ENCODE results near the gene ELMO3. TPM values are rescaled to one million over a fixed set of nuclear protein-coding genes. Genes with fewer than 3 reads are reported as not detected.

ELMO3 gene
- total and polyA plus RNA-seq, 2 of the 4 experiments (the other 2 are of a cell fraction): 0.36 to 1.6 TPM

DNA sequence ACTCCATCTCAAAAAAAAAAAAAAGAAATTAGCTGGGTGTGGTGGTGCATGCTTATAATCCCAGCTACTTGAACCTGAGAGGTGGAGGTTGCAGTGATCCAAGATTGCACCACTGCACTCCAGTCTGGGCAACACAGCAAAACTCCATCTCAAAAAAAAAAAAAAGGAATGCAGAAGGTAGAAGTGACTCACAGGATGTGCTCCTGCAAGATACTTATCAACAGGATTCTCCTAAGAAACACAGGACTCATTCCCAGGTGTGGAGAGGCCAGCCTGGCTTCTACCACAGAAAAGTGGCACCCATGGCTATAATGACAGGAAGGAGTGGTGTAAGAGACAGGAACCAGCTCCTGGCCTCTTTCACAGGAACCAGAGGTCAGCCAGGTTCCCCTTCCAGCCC, 13.8 kb downstream of the ELMO3 start:
- ATAC-seq (ENCODE audit: low read depth): no peak
- no peak overlapping the region for H3K14ac ChIP-seq (replicated peaks; ENCODE audit: low read depth, low read length)
- no peak overlapping the region for H3K23ac ChIP-seq (ENCODE audit: low read depth, low read length)

More for the DNA sequence above, 13.8 kb downstream of the ELMO3 start:
- Histone ChIP-seq H3K4me1 (ENCODE audit: control insufficient read depth, insufficient read depth, low read length) (peaks cover 5% of the 10 kb centered on the region), H3K27me3 (ENCODE audit: control insufficient read depth, insufficient read depth, low read length) (no peaks in the 10 kb centered on the region), H2AK5ac (ENCODE audit: low read depth, low read length) (no peak overlapping the region), H2BK120ac (ENCODE audit: low read depth, low read length) (no peak overlapping the region), H3K9me1 (ENCODE audit: insufficient read depth, low read length) (peaks cover 13% of the 10 kb centered on the region), H4K8ac (ENCODE audit: low read depth in 2 of 2, low read length in 2 of 2) (no peak overlapping the region), H3K4me3 (ENCODE audit: insufficient read depth, low read depth, low read length) (no peak overlapping the region), H2BK5ac (ENCODE audit: low read depth, low read length, poor library complexity, severe bottlenecking) (no peak overlapping the region), H3K4ac (ENCODE audit: low read depth, low read length) (no peak overlapping the region), H2AK9ac (replicated peaks; ENCODE audit: low read depth, low read length, poor library complexity) (no peak overlapping the region), H4K91ac (ENCODE audit: insufficient read depth, low read depth, low read length) (no peak overlapping the region), H3K27ac (ENCODE audit: insufficient read depth, low read length) (no peak overlapping the region), H2BK15ac (ENCODE audit: low read depth, low read length) (no peak overlapping the region), H3K79me1 (ENCODE audit: low read depth in 1 of 2, low read length in 2 of 2) (peaks cover 0 to 4% of the 10 kb centered on the region in 2 experiments; a peak in 1 of 4 replicates), H2BK20ac (ENCODE audit: low read depth, low read length) (no peak overlapping the region), H3K18ac (ENCODE audit: low read depth, low read length) (no peak overlapping the region), H3K9ac (ENCODE audit: low read depth, low read length) (no peak overlapping the region), H3K56ac (ENCODE audit: extremely low read depth, insufficient read depth, low read length) (no peak overlapping the region), H3K36me3 (ENCODE audit: control insufficient read depth, insufficient read depth, low read length) (peaks cover 4% of the 10 kb centered on the region; the same call in 1 of the 2 replicates), H4K20me1 (ENCODE audit: insufficient read depth, low read length) (0 out of 2 replicates have a peak, but pooled peaks cover 3% of the 10 kb centered on the region), H3K9me3 (ENCODE audit: control insufficient read depth, insufficient read depth, low read length) (no peaks in the 10 kb centered on the region), H2AFZ (replicated peaks; ENCODE audit: low read length, poor library complexity) (no peak overlapping the region), H4K5ac (ENCODE audit: low read depth, low read length) (no peak overlapping the region), H3K4me2 (ENCODE audit: low read depth, low read length) (no peak overlapping the region)
- no TSS peak for BruUV-seq (replicated peaks)
- in situ Hi-C loops (cut with MboI; ENCODE audit: low sequenced_read_pairs): no loop called here
- no peak for DNase-seq
- intact Hi-C loops (cut with micrococcal nuclease): no loop called here
- TF ChIP-seq, protein P1, sequence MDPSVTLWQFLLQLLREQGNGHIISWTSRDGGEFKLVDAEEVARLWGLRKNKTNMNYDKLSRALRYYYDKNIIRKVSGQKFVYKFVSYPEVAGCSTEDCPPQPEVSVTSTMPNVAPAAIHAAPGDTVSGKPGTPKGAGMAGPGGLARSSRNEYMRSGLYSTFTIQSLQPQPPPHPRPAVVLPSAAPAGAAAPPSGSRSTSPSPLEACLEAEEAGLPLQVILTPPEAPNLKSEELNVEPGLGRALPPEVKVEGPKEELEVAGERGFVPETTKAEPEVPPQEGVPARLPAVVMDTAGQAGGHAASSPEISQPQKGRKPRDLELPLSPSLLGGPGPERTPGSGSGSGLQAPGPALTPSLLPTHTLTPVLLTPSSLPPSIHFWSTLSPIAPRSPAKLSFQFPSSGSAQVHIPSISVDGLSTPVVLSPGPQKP (IDR thresholded peaks at IDR 0.05; ENCODE audit: borderline replicate concordance, low read depth, low read length): no peak
- TF ChIP-seq, protein P2, sequence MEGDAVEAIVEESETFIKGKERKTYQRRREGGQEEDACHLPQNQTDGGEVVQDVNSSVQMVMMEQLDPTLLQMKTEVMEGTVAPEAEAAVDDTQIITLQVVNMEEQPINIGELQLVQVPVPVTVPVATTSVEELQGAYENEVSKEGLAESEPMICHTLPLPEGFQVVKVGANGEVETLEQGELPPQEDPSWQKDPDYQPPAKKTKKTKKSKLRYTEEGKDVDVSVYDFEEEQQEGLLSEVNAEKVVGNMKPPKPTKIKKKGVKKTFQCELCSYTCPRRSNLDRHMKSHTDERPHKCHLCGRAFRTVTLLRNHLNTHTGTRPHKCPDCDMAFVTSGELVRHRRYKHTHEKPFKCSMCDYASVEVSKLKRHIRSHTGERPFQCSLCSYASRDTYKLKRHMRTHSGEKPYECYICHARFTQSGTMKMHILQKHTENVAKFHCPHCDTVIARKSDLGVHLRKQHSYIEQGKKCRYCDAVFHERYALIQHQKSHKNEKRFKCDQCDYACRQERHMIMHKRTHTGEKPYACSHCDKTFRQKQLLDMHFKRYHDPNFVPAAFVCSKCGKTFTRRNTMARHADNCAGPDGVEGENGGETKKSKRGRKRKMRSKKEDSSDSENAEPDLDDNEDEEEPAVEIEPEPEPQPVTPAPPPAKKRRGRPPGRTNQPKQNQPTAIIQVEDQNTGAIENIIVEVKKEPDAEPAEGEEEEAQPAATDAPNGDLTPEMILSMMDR (conservative IDR thresholded peaks at IDR 0.05; ENCODE audit: low read depth, low read length): no peak
- TF ChIP-seq CEBPB (IDR thresholded peaks at IDR 0.05; ENCODE audit: low read depth, low read length) (no peak), NFE2L2 (IDR thresholded peaks at IDR 0.05; ENCODE audit: low read depth, low read length) (no peak), RFX5 (IDR thresholded peaks at IDR 0.05; ENCODE audit: low read depth, low read length) (no peak), MAFK (IDR thresholded peaks at IDR 0.05; ENCODE audit: low read depth, low read length) (no peak), RCOR1 (IDR thresholded peaks at IDR 0.05; ENCODE audit: insufficient replicate concordance, low read length) (no peak), FOS (IDR thresholded peaks at IDR 0.05; ENCODE audit: low read depth, low read length) (no peak), RAD21 (IDR thresholded peaks at IDR 0.05; ENCODE audit: low read length) (no peak), SMC3 (IDR thresholded peaks at IDR 0.05; ENCODE audit: low read depth, low read length) (no peak), POLR2A (IDR thresholded peaks at IDR 0.05; ENCODE audit: low read depth, low read length) (no peak), CHD1 (IDR thresholded peaks at IDR 0.05; ENCODE audit: low read depth, low read length) (no peak), BHLHE40 (IDR thresholded peaks at IDR 0.05; ENCODE audit: low read depth, low read length) (no peak), MAZ (IDR thresholded peaks at IDR 0.05; ENCODE audit: borderline replicate concordance, low read depth, low read length) (no peak), MXI1 (IDR thresholded peaks at IDR 0.05; ENCODE audit: borderline replicate concordance, low read depth, low read length) (no peak)
- TF ChIP-seq, protein P3, sequence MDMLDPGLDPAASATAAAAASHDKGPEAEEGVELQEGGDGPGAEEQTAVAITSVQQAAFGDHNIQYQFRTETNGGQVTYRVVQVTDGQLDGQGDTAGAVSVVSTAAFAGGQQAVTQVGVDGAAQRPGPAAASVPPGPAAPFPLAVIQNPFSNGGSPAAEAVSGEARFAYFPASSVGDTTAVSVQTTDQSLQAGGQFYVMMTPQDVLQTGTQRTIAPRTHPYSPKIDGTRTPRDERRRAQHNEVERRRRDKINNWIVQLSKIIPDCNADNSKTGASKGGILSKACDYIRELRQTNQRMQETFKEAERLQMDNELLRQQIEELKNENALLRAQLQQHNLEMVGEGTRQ (IDR thresholded peaks at IDR 0.05; ENCODE audit: low read depth, low read length): no peak
- POLR2A ChIA-PET (ENCODE audit: unreplicated experiment): interaction anchor here (0.7 kb wide), 1 partner anchor 130 kb away, joined by 3 read pairs; no protein-coding TSS in a partner anchor
- CTCF ChIA-PET: no interaction called here
- dilution Hi-C loops (cut with HindIII; ENCODE audit: low sequenced_read_pairs, unreplicated experiment): no loop called here

All from IMR-90 (cell line).